Stomach (tissue), 4 donors: ENCODE measurements around the gene DNAJC6.

Experiments used
- CTCF ChIP-seq, 7 experiments: fragments of 450-650 bp in 4 of 7; fragments of 200-600 bp in 3 of 7; sonication (generic) in 3 of 7; IDR thresholded peaks; one replicate each; pipeline ENCODE4 v1.5.1; 2016 to 2019; ENCODE audit warnings: antibody characterized with exemption in 7 of 7, control low read depth in 2 of 7, mild to moderate bottlenecking in 1 of 7
- EP300 ChIP-seq: sonication (generic); formaldehyde crosslinking; IDR thresholded peaks from one replicate; pipeline ENCODE4 v1.6.1; 2017; ENCODE audit warnings: antibody characterized with exemption
- POLR2AphosphoS5 ChIP-seq, 3 donors: sonication (generic); formaldehyde crosslinking; IDR thresholded peaks; one replicate each; pipeline ENCODE4 v1.6.1; 2016; ENCODE audit warnings: antibody characterized with exemption in 3 of 3

- TF ChIP-seq CTCF (IDR thresholded peaks at IDR 0.05): no peak
- no peak for TF ChIP-seq POLR2AphosphoS5 (IDR thresholded peaks at IDR 0.05)
- no peak for TF ChIP-seq EP300
Measured at GRCh38 chr1:65267271-65267670, 42.1 kb upstream of the DNAJC6 start.
